Fibroblast of skin of scalp (primary cell): Measurements from ENCODE around the gene COPS7A.

Experiments used
- DNase-seq: peaks from one replicate; pipeline ENCODE4 v3.0.0-alpha.2; 2013

Gene COPS7A

GRCh38 chr12:6770600-6770999 lies 46.8 kb downstream of the COPS7A start:
- DNase-seq, result no peak

GRCh38 chr12:6771091-6771495 lies 47.2 kb downstream of the COPS7A start:
- DNase-seq, result no peak

- no peak for DNase-seq
These were observed 47.9 kb downstream of the COPS7A start for GRCh38 chr12:6771509-6772330.

- DNase-seq, result no peak
These were observed 48.5 kb downstream of the COPS7A start, which contains the start of gene LAG3 for GRCh38 chr12:6772331-6772695. Gene LAG3 (plus strand): TSS chr12:6772520. CDS start chr12:6772853, 333 bp downstream.

- no peak for DNase-seq
These were observed 49.1 kb downstream of the COPS7A start for GRCh38 chr12:6772726-6773589.

- DNase-seq, result no peak
These were observed 49.9 kb downstream of the COPS7A start for GRCh38 chr12:6773590-6774351.

- no peak for DNase-seq
These were observed 50.7 kb downstream of the COPS7A start for GRCh38 chr12:6774499-6775062.

- no peak for DNase-seq
These were observed 51.6 kb downstream of the COPS7A start for GRCh38 chr12:6775185-6776174.

- no peak for DNase-seq
These were observed 53.5 kb downstream of the COPS7A start for GRCh38 chr12:6777386-6777785.

- no peak for DNase-seq
These were observed 54.3 kb downstream of the COPS7A start for GRCh38 chr12:6778217-6778573.

GRCh38 chr12:6778574-6779550 lies 55.0 kb downstream of the COPS7A start:
- DNase-seq, result peak; percentile 93

GRCh38 chr12:6779708-6780432 lies 56.0 kb downstream of the COPS7A start:
- no peak for DNase-seq

GRCh38 chr12:6780573-6780972 lies 56.7 kb downstream of the COPS7A start:
- DNase-seq, result no peak
